NCI-H345 treated with DMSO at 0.1 percent for 48 hours (cell line): ENCODE results near the gene RAB42.

Experiments used
- DNase-seq: peaks from one replicate; lab custom pipeline; 2025; ENCODE audit not compliant: unreplicated experiment; lab: John Stamatoyannopoulos, UW

The RAB42 gene

GRCh38 chr1:28644494-28644893 is 52.4 kb downstream of the RAB42 start:
- no peak for DNase-seq
